ENCODE results near the gene AP2B1.

Gene AP2B1

GRCh38 chr17:35597604-35598003 is 10.5 kb downstream of the AP2B1 start:
- TF ChIP-seq CEBPB (IDR thresholded peaks at IDR 0.05) (no peak), FOXM1 (IDR thresholded peaks at IDR 0.05; ENCODE audit: borderline replicate concordance, low read depth) (no peak), REST (IDR thresholded peaks at IDR 0.05; ENCODE audit: low read depth) (no peak), RAD21 (IDR thresholded peaks at IDR 0.05; ENCODE audit: low read depth) (no peak), EGR1 (IDR thresholded peaks at IDR 0.05) (no peak), TCF12 (IDR thresholded peaks at IDR 0.05; ENCODE audit: low read depth) (no peak), USF1 (IDR thresholded peaks at IDR 0.05) (no peak), CREB1 (IDR thresholded peaks at IDR 0.05; ENCODE audit: low read depth) (no peak)

GRCh38 chr17:35603674-35604073 is 16.6 kb downstream of the AP2B1 start:
- TF ChIP-seq NFIC (IDR thresholded peaks at IDR 0.05): no peak
- TF ChIP-seq TCF12 (IDR thresholded peaks at IDR 0.05; ENCODE audit: low read depth): no peak
- TF ChIP-seq ZBTB7A (IDR thresholded peaks at IDR 0.05; ENCODE audit: low read depth): no peak
- TF ChIP-seq FOXM1 (IDR thresholded peaks at IDR 0.05; ENCODE audit: borderline replicate concordance, low read depth): no peak
- TF ChIP-seq YY1 (IDR thresholded peaks at IDR 0.05; ENCODE audit: low read depth): no peak
- TF ChIP-seq TAF1 (IDR thresholded peaks at IDR 0.05; ENCODE audit: low read depth): no peak
- no peak for TF ChIP-seq CEBPB (IDR thresholded peaks at IDR 0.05)
- no peak for TF ChIP-seq REST (IDR thresholded peaks at IDR 0.05; ENCODE audit: low read depth)
- no peak for TF ChIP-seq MAX (IDR thresholded peaks at IDR 0.05)

GRCh38 chr17:35605678-35606077 is 18.6 kb downstream of the AP2B1 start:
- TF ChIP-seq TEAD4 (IDR thresholded peaks at IDR 0.05) (no peak), EGR1 (IDR thresholded peaks at IDR 0.05) (no peak), YY1 (IDR thresholded peaks at IDR 0.05; ENCODE audit: low read depth) (no peak), EP300 (IDR thresholded peaks at IDR 0.05; ENCODE audit: borderline replicate concordance) (no peak), CEBPB (IDR thresholded peaks at IDR 0.05) (no peak), MAX (IDR thresholded peaks at IDR 0.05) (no peak), REST (IDR thresholded peaks at IDR 0.05; ENCODE audit: low read depth) (no peak), CREB1 (IDR thresholded peaks at IDR 0.05; ENCODE audit: low read depth) (no peak)

GRCh38 chr17:35607239-35607847 is 20.2 kb downstream of the AP2B1 start:
- TF ChIP-seq CREB1 (IDR thresholded peaks at IDR 0.05; ENCODE audit: low read depth) (no peak), RAD21 (IDR thresholded peaks at IDR 0.05; ENCODE audit: low read depth) (no peak), EGR1 (IDR thresholded peaks at IDR 0.05) (no peak), EP300 (IDR thresholded peaks at IDR 0.05; ENCODE audit: borderline replicate concordance) (no peak)

GRCh38 chr17:35609831-35610230 is 22.7 kb downstream of the AP2B1 start:
- no peak for TF ChIP-seq EP300 (IDR thresholded peaks at IDR 0.05; ENCODE audit: borderline replicate concordance)
- TF ChIP-seq TAF1 (IDR thresholded peaks at IDR 0.05; ENCODE audit: low read depth): no peak
- TF ChIP-seq ZBTB7A (IDR thresholded peaks at IDR 0.05; ENCODE audit: low read depth): no peak
- no peak for TF ChIP-seq EGR1 (IDR thresholded peaks at IDR 0.05)
- no peak for TF ChIP-seq CEBPB (IDR thresholded peaks at IDR 0.05)
- no peak for TF ChIP-seq RAD21 (IDR thresholded peaks at IDR 0.05; ENCODE audit: low read depth)
- TF ChIP-seq TCF12 (IDR thresholded peaks at IDR 0.05; ENCODE audit: low read depth): no peak
- TF ChIP-seq NFIC (IDR thresholded peaks at IDR 0.05): no peak
- TF ChIP-seq CREB1 (IDR thresholded peaks at IDR 0.05; ENCODE audit: low read depth): no peak
- TF ChIP-seq REST (IDR thresholded peaks at IDR 0.05; ENCODE audit: low read depth): no peak
- TF ChIP-seq YY1 (IDR thresholded peaks at IDR 0.05; ENCODE audit: low read depth): no peak
- no peak for TF ChIP-seq MAX (IDR thresholded peaks at IDR 0.05)
- no peak for TF ChIP-seq USF1 (IDR thresholded peaks at IDR 0.05)
- TF ChIP-seq TEAD4 (IDR thresholded peaks at IDR 0.05): no peak

Data from Ishikawa (cell line).